GM18517 (cell line): ENCODE results near the gene FAM227B.
"Not testable (repeated sequence)": the region's sequence is repeated elsewhere in the genome, so short reads cannot be mapped to it uniquely, and the experiment has no call there.

Experiments
- ATAC-seq: cut with Tn5 transposase; IDR thresholded peaks from one replicate; pipeline ENCODE4 v1.9.1; 2021; ENCODE audit warnings: mild to moderate bottlenecking, moderate library complexity; ENCODE audit not compliant: unreplicated experiment

FAM227B gene

DNA sequence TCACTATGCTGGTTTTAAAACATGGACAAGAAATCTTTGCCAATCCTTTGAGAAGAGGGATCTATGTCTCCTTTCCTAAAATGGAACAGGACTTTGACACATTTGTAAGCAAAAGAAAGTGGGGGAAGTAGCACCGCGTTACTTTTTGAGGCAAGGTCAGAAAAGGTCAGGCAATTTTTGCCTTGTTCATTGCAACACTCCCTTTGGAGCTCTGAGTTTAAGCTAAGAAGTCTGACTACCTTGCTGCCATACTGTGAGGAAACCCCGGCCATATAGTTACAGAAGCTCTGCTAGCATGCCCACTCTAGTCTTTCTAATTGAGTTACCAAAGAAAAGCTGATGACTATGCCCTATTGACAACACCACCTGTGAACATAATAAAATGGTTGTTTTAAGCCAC, 1.4 kb downstream of the FAM227B start:
- ATAC-seq, result no peak

DNA sequence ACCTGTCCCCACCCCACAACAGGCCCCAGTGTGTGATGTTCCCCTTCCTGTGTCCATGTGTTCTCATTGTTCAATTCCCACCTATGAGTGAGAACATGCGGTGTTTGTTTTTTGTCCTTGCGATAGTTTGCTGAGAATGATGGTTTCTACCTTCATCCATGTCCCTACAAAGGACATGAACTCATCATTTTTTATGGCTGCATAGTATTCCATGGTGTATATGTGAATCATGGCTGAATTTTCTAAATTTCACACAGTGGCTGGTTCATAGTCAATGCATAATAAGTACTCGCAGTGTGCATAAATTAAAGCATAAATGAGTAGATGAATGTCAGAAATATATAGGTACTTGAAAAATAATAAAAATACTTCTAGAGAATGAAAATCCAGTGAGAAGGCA, 8.4 kb downstream of the FAM227B start:
- ATAC-seq, result not testable (repeated sequence)

DNA sequence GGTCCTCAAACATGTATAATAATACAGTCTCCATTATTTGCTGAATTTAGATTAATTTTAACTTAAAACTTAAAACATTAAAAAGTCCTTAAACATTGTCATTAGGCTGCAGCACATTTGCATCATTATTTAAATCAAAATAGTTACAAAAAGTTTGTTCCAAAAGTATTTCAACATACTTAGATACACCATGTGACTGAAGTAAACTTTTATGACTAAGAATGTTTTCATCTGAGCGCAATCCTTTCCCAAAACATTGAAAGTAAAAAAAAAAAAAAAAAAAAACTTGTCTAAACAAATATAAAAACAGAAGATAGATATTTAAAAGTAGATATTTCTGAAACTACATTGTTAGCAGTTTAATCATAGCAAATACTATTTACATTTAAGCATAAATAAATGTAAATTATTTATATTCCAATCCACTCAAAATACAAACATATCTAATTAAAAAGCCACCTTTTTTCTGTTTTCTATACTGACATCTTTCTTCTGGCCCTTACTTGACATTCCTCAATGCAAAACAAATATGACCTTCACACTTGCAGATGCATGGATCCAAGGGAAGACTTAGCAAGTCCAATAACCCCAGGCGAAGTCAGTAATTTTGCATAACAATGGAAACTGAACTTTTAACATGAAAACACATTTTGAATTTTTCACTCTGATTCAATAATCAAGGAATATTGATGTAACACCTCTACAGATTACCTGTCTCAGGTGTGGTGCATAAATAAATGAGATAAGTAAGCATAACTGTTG, 10.3 kb downstream of the FAM227B start:
- ATAC-seq, result no peak

DNA sequence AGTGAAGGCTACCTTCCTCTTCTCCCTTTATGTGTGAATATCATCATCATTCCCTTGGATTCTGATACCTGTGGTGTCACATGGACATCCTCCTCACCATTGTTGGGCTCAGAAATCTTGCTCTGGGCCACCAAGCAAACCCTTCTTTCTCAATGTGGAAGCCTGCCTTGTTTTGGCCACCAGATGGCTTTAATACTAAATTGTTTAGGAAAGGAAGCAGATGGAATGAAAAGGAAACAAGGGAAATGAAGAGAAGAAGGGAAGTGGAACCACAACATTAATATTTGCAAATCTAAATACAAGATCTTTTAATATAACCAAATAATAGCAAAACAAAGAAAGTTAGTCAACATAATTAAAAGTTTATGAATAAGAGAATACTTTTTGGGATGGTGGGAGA, 14.0 kb downstream of the FAM227B start:
- ATAC-seq, result no peak

DNA sequence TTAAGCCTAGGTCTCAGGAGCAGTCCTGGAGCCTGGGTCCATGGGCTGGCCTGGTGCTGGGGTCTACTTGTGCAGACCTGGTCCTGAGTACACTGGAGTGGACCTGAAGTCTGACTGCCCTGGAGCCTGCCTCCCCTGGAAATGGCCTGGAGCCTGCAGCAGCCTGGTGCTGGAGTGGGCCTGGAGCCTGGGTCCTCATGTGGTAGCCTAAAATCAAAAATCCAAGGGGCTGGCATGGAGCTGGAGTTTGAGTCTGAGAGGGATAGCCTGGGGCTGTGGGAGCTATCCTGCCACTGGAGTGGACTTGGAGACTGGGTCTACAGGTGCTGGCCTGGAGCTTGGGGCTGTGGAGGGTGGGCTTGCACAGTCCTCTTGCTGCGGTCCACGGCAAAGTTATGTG, 15.0 kb downstream of the FAM227B start:
- no peak for ATAC-seq

DNA sequence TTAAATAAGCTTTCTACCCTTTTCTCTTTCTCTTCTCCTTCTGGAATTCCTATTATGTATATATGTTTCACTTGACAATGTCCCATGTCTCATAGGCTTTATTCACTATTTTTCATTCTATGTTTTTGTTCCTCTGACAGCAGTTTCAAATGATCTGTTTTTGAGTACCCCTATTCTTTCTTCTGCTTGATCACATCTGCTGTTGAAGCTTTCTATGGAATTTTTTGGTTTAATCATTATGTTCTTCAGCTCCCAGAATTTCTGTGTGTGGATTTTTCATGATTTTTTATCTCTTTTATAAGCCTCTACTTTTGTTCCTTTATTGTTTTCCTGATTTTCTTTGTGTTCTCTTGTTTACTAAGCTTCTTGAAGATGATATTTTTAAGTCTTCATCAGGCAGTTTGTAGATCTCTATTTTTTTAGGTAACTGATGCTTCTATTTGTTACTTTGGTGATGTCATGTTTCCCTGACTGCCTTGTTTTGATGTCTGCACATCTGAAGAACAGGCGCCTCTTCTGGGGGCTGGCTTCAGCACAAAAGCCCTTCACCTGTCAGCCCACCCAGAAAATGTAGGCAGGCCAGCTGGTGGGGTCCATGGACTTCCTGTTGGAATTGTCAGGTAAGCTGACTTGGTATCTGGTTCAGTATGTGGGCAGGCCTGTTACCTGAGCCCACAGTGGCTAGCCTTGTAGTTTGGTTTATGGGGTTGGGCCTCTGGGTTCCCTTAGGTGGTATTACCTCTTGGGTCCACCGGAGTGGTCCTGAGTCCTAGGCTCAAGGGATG, 15.8 kb downstream of the FAM227B start:
- ATAC-seq, result no peak

DNA sequence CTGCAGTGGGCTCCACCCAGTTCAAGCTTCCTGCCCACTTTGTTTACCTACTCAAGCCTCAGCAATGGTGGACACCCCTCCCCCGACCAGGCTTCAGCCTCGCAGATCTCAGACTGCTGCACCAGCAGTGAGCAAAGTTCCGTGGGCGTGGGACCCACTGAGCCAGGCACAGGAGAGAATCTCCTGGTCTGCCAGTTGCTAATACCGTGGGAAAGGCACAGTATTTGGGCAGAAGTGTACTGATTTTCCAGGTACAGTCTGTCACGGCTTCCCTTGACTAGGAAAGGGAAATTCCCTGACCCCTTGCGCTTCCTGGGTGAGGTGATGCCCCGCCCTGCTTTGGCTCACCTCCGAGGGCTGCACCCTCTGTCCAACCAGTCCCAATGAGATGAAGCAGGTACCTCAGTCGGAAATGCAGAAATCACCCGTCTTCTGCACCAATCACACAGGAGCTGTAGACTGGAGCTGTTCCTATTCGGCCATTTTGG, 27.7 kb downstream of the FAM227B start:
- ATAC-seq, result not testable (repeated sequence)

DNA sequence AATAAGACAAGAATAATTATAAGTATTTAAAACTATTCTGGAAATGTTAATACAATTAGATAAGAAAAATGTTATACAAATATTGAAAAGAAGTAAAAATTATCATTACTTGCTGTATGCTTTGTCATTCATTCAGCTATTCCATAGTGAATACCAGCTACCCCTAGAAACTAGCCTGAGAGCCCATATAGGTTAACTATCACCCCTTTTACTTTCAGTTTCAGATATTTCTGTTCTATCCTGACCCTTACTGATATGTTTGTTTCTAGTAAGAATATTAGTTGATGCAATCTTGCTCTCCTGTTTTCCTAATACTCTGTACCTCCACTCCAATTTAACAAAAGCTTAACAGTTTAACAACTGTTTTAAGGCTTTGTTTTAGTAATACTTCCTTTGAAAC, 31.6 kb downstream of the FAM227B start:
- ATAC-seq, result peak; percentile 95

DNA sequence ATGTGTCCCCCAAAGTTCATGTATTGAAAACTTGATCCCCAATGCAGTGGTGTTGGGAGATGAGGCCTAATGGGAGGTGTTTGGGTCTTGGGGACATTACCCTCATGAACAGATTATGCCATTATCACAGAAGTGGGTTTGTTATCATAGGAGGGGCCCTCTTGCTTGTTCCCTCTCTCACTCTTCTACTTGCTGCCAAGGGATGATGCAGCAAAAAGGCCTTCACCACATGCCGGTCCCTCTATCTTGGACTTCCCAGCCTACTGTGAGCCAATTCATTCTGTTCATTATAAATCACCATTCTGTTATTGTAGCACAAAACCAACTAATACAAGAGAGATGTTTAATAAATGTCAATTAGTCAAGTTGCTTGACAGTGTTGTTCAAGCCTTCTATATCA, 47.2 kb downstream of the FAM227B start:
- ATAC-seq, result no peak

DNA sequence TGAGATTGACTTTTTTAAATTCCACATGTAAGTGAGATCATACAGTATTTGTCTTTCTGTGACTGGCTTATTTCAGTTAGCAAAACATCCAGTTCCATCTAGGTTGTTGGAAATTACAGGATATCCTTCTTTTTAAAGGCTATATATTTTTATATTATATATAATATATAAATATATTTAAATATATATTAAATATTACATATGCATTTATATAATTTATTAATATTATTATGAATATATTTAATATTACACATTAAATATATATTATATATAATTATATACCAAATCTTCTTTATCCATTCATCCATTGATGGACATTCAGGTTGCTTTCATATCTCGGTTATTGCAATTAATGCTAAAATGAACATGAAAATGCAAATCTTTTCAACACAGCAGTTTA, 49.9 kb downstream of the FAM227B start:
- ATAC-seq, result no peak

DNA sequence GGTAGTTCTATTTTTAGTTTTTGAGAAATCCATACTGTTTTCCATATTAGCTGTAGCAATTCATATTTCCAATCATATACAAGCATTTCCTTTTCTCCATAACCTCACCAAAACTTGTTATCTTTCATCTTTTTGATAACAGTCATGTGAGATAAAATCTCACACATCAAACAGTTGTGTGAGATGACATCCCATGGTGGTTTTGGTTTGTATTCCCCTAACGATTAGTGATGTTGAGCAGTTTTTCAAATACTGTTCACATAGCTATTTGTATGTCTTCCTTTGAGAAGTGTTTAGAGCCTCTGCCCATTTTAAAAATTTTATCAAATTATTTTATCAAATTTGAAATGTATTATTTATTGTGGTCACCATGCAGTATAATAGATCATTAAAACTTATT, 50.4 kb downstream of the FAM227B start:
- ATAC-seq, result no peak

DNA sequence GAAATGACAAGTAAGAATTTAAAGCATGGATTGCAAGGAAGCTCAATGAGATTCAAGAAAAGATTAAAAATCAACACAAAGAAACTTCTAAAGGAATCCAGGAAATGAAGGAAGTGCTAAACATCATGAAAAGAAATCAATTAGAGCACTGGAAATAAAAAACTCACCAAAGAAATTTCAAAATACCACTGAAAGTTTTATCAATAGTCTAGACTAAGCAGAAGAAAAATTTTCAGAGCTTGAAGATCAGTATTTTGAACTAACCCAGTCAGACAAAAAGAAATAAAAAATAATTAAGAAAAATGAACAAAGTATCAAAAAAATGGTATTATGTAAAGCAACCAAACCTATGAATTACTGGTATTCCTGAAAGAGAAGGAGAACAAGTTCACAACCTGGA, 60.6 kb downstream of the FAM227B start:
- ATAC-seq, result no peak

DNA sequence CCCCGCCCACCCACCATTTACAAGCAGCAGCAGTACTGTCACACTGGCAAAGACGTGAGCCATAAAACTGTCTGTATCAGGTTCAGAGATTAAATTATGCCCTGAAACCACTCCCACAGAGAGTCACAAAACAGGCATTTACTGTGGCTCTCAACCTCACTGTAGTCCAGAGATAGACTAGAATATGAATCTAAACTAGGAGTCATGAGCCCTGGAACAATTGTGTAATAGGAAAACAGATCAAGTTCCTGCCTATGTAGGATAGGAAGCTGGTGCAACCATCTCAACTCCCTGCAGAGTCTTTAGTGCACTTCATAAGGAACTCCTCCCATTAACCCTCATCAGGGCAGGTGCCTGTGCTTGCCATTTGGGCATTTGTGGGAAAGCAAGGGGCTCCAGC, 61.7 kb downstream of the FAM227B start:
- ATAC-seq, result no peak

DNA sequence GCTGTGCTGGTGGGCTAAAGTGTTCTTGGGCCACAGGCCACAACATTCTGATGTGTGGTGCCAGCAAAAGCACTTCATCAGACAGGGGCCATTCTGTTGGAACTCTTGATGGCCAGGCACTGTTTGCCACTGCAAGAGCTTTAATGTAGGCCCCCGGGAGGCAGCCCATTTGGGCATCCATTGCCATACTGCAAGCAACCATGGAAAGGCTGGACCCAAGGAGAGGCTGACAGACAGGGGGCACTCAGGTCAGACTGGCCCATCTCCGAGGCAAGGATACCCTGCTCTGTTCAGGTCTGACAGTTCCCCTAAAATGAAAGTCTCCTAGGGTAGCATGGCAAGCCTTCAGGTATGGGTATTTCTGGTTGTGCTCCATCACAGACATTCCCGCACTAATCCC, 64.2 kb downstream of the FAM227B start:
- ATAC-seq, result no peak

DNA sequence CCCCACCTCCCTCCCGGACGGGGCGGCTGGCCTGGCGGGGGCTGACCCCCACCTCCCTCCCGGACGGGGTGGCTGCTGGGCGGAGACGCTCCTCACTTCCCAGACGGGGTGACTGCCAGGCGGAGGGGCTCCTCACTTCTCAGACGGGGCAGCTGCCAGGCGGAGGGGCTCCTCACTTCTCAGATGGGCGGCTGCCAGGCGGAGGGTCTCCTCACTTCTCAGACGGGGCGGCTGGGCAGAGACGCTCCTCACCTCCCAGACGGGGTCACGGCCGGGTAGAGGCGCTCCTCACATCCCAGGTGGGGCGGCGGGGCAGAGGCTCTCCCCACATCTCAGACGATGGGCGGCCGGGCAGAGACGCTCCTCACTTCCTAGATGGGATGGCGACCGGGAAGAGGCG, 70.3 kb downstream of the FAM227B start:
- ATAC-seq, result not testable (repeated sequence)

DNA sequence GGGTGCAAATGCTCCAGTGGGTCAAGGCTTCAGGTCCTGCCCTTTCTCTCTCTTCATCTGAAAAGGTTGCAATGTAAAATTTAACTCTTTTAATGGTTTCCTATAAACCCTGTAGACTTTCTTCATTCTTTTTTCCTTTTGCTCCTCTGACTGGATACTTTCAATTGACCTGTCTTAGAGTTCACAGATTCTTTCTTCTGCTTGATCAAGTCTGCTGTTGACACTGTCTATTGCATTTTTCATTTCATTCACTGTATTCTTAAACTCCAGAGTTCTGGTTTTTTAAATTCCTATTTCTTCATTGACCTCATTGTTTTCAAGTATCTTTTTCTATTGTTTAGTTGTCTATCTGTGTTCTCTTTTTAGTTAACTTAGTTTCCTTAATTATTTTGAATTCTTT, 82.1 kb downstream of the FAM227B start:
- no peak for ATAC-seq

DNA sequence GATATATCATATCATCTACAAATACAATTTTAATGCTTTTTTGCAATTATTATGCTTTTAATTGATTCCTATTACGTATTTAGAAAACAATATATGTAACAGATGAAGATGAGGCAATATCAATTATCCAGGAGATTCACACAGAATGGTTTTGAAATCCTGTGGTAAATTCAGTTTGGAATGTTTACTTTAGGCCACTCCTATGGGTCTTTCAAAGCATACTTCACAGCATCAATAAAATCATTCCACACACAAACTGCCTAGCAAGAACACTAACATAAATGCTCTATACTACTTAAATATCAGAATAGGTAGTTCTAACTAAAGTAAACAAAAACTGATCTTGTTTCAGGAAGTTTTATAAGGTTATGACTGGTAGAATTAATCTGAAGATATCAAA, 90.5 kb downstream of the FAM227B start:
- ATAC-seq, result no peak

DNA sequence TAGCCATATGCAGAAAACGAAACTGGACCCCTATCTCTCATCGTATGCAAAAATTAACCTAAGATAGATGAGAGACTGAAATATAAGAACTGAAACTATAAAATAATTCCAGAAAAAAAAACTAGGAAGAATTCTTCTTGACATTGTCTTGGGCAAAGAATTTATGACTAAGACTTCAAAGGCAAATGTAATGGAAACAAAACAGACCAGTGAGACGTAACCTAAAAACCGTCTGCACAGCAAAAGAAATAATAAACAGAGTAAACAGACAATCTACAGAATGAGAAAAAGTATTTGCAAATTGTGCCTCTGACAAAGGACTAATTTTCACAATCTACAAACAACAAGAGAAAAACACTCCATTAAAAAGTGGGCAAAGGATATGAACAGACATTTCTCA, 92.3 kb downstream of the FAM227B start:
- no peak for ATAC-seq

DNA sequence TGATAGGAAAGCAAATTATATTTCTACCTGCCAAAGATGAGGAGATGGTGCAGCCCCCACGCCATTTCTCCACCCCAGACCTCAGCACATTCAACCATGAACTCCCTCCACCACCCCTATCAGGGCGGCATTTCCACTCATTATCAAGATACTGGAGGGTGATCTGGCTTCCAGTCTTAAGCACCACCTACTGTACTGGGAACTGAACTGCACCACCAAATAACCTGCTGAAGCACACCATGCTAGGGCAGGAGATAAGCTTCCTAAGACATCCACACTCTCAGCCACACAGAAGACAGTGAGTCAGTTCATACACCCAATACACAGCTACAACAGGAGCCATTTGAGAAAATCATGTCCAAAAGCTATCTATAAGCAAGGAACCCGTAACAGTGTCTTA, 98.8 kb downstream of the FAM227B start:
- ATAC-seq, result no peak

DNA sequence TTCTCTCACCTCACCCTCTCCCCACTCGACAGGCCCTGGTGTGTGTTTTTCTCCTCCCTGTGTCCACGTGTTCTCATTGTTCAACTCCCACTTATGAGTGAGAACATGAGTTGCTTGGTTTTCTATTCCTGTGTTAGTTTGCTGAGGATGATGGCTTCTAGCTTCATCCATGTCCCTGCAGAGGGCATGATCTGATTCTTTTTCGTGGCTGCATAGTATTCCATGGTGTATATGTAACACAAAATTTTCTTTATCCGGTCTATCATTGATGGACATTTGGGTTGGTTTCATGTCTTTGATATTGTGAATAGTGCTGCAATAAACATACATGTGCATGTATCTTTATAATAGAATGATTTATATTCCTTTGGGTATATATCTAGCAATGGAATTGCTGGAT, 107.9 kb downstream of the FAM227B start:
- ATAC-seq, result not testable (repeated sequence)

DNA sequence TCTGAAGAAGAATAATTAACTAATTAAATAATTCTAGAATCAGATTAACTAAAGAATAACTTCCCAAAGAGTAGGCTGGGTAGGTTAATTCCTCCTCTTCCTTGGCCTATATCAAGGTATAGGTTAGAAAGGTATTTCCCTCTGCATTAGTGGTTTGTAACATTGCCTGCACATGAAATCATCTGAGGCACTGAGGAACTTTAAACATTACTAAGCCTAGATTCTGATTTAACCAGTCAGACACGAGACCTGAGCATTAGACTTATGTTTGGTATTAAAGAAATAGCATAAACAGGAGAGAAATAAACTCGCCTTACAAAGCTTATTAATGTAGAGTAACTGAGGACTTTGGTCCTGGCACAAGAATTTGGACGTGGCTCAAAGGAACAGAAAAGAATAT, 113.4 kb downstream of the FAM227B start:
- ATAC-seq, result no peak

DNA sequence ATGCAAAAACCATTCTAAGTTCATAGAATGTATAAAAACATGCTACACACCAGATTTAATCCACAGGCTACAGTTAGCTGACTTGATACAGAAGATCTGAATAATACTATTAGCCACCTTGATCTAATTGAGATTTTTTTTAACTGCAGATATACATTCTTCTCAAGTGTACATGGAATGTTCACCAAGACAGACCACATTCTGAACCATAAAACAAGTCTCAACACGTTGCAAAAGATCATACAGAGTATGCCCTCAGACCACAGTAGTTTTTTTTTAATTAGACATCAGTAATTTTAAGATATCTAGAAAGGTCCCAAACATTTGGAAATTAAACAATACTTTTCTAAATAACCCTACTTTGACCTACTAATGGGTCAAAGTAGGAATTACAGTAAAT, 114.3 kb downstream of the FAM227B start:
- no peak for ATAC-seq
